Smooth muscle cell (in vitro differentiated cells): ENCODE results near the gene FAF2. TPM values are rescaled to one million over a fixed set of nuclear protein-coding genes. Genes with fewer than 3 reads are reported as not detected.

Experiments
- DNase-seq: peaks from one replicate; lab custom pipeline; 2025; ENCODE audit not compliant: unreplicated experiment; lab: John Stamatoyannopoulos, UW
- H2AFZ ChIP-seq: fragments of 200-600 bp; sonication (generic); 2 replicates; pipeline ENCODE4 v1.6.0; 2016; ENCODE audit warnings: antibody characterized with exemption, low read depth, mild to moderate bottlenecking
- H3F3A ChIP-seq: fragments of 200-600 bp; sonication (generic); 2 replicates; pipeline ENCODE4 v1.6.0; 2017; ENCODE audit warnings: antibody characterized with exemption, low read depth
- H3K27ac ChIP-seq: fragments of 200-600 bp; sonication (generic); 2 replicates; pipeline ENCODE4 v1.5.1; 2016; ENCODE audit warnings: low read depth, mild to moderate bottlenecking
- H3K27me3 ChIP-seq: fragments of 200-600 bp; sonication (generic); 2 replicates; pipeline ENCODE4 v1.6.1; 2016; ENCODE audit warnings: low read depth, mild to moderate bottlenecking
- H3K36me3 ChIP-seq: fragments of 200-600 bp; sonication (generic); 2 replicates; pipeline ENCODE4 v1.5.1; 2016; ENCODE audit warnings: low read depth
- H3K4me1 ChIP-seq: fragments of 200-600 bp; sonication (generic); 2 replicates; pipeline ENCODE4 v1.5.1; 2016; ENCODE audit warnings: low read depth
- H3K4me2 ChIP-seq: fragments of 200-600 bp; sonication (generic); 2 replicates; pipeline ENCODE4 v1.6.0; 2016; ENCODE audit warnings: mild to moderate bottlenecking
- H3K4me3 ChIP-seq: fragments of 200-600 bp; sonication (generic); 2 replicates; pipeline ENCODE4 v1.5.1; 2016; ENCODE audit warnings: mild to moderate bottlenecking
- H3K79me2 ChIP-seq: fragments of 200-600 bp; sonication (generic); 2 replicates; pipeline ENCODE4 v1.6.0; 2016; ENCODE audit warnings: low read depth, mild to moderate bottlenecking
- H3K9ac ChIP-seq: fragments of 200-600 bp; sonication (generic); 2 replicates; pipeline ENCODE4 v1.6.0; 2016; ENCODE audit warnings: low read depth
- H3K9me3 ChIP-seq: fragments of 200-600 bp; sonication (generic); replicated peaks from 2 replicates; pipeline ENCODE4 v1.5.1; 2016; ENCODE audit warnings: low read depth
- H4K20me1 ChIP-seq: fragments of 200-600 bp; sonication (generic); 2 replicates; pipeline ENCODE4 v1.6.0; 2016; ENCODE audit warnings: low read depth
- CTCF ChIP-seq: fragments of 200-600 bp; sonication (generic); IDR thresholded peaks from 2 replicates; pipeline ENCODE4 v1.5.1; 2017; ENCODE audit warnings: borderline replicate concordance, mild to moderate bottlenecking, antibody characterized with exemption; ENCODE audit not compliant: insufficient read depth, poor library complexity, severe bottlenecking
- WGBS: methylation state at CpG from one replicate; pipeline ENCODE4 v1.1.7; 2016; ENCODE audit warnings: low lambda C conversion rate; 5-methylcytosine and 5-hydroxymethylcytosine counted together
- polyA plus RNA-seq: library from polyadenylated mRNA; unstranded; fragments of >200 nt; fragmentation: Nextera tagmentation; extraction: Ambion mirVana; gene quantifications from 2 replicates; pipeline ENCODE4 v1.2.1, GENCODE V29; 2016
- total RNA-seq: library from RNA; depleted of rRNA; stranded (reverse); fragments of >200 nt; gene quantifications from 2 replicates; pipeline ENCODE4 v1.2.3, GENCODE V29; 2014

FAF2 gene
- total and polyA plus RNA-seq, 2 experiments from 2014 or later: 38.2 to 51.3 TPM

DNA sequence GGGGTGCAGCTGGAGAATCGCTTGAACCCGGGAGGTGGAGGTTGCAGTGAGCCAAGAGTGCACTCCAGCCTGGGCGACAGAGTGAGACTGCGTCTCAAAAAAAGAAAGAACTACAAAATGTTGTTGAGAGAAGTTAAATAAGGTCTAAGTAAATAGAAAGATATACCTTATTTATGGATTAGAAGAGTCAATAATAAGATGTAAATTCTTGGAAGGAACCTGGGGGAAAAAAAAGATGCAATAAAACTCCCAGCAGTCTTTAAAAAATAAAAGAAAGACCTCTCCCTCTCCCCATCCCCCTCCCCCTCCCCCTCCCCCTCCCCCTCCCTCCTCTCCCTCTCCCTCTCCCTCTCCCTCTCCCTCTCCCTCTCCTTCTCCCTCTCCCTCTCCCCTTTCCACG, 15.5 kb upstream of the FAF2 start:
- Histone ChIP-seq H3K9ac (no peak overlapping the region), H3K4me3 (no peak overlapping the region), H2AFZ (no peak overlapping the region), H3K27me3 (peaks cover 13% of the 10 kb centered on the region), H3K27ac (no peak overlapping the region), H3K9me3 (no peaks in the 10 kb centered on the region), H3K36me3 (no peaks in the 10 kb centered on the region), H4K20me1 (no peaks in the 10 kb centered on the region), H3F3A (no peaks in the 10 kb centered on the region), H3K4me1 (no peaks in the 10 kb centered on the region), H3K4me2 (no peak overlapping the region), H3K79me2 (no peaks in the 10 kb centered on the region)
- no peak for TF ChIP-seq CTCF
- 98% methylated on average over 4 of the region's 5 CpGs for WGBS
- no peak for DNase-seq

DNA sequence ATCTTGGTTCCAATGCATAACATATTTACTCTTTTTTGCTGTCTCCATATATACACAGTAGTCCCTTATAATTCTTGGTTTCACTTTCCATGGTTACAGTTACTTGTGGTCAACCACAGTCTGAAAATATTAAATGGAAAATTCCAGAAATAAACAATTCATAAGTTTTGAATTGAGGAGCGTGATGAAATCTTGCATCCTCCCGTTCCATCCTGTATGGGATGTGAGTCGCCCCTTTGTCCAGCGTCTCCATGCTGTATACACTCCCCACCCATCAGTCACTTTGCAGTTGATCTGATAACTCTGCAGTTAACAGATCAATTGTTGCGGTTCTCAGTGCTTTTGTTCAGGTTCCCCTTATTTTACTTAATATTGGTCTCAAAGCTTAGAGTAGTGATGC, 11.5 kb upstream of the FAF2 start:
- no peaks in the 10 kb centered on the region for H3K79me2 ChIP-seq
- H3K4me3 ChIP-seq: no peak overlapping the region
- H3F3A ChIP-seq: no peaks in the 10 kb centered on the region
- TF ChIP-seq CTCF: no peak
- H3K9ac ChIP-seq: no peak overlapping the region
- H4K20me1 ChIP-seq: no peaks in the 10 kb centered on the region
- H3K4me1 ChIP-seq: peaks cover under 1% of the 10 kb centered on the region
- H3K36me3 ChIP-seq: no peaks in the 10 kb centered on the region
- peaks cover 4% of the 10 kb centered on the region for H3K27me3 ChIP-seq
- no peaks in the 10 kb centered on the region for H3K9me3 ChIP-seq
- 72% methylated on average over 5 of the region's 5 CpGs for WGBS
- H3K4me2 ChIP-seq: no peak overlapping the region
- no peak overlapping the region for H2AFZ ChIP-seq
- no peak overlapping the region for H3K27ac ChIP-seq
- no peak for DNase-seq

GRCh38 chr5:176438959-176439757, 9.0 kb upstream of the FAF2 start:
- no peaks in the 10 kb centered on the region for H3F3A ChIP-seq

More at GRCh38 chr5:176438959-176439757, 9.0 kb upstream of the FAF2 start:
- Histone ChIP-seq H4K20me1 (no peaks in the 10 kb centered on the region), H3K4me3 (no peak overlapping the region), H3K27ac (no peak overlapping the region), H3K9ac (no peak overlapping the region), H3K79me2 (no peaks in the 10 kb centered on the region), H3K4me2 (no peak overlapping the region), H3K36me3 (no peaks in the 10 kb centered on the region), H3K27me3 (peaks cover 3% of the 10 kb centered on the region), H3K4me1 (peaks cover 9% of the 10 kb centered on the region), H2AFZ (no peak overlapping the region), H3K9me3 (no peaks in the 10 kb centered on the region)
- no peak for DNase-seq
- TF ChIP-seq CTCF: no peak
- 47% methylated on average over 12 of the region's 12 CpGs for WGBS
